H1 (cell line): ENCODE results near the gene ADCY3. TPM values are rescaled to one million over a fixed set of nuclear protein-coding genes. Genes with fewer than 3 reads are reported as not detected.

Experiments used
- CTCF ChIA-PET: fragments of 300-600 bp; sonication (Branson Sonifier 250); formaldehyde crosslinking; loops from one replicate; lab custom pipeline; 2021; ENCODE audit not compliant: partially characterized antibody; lab: Charles Lee
- POLR2A ChIA-PET: fragments of 300-600 bp; sonication (Branson Sonifier 250); formaldehyde crosslinking; loops from one replicate; lab custom pipeline; 2021; ENCODE audit warnings: inconsistent platforms; ENCODE audit not compliant: partially characterized antibody; lab: Charles Lee
- DNase-seq, 2 experiments: peaks; one replicate each; pipeline versions ENCODE4 v3.0.0 to v3.0.0-alpha.2; 2010 to 2022; ENCODE audit warnings: low spot score in 2 of 2, low read depth in 1 of 2, mixed read lengths in 1 of 2
- FAIRE-seq: peaks from 2 replicates; lab custom pipeline; 2011; peaks lifted over from hg19 to GRCh38; lab: Jason Lieb, UNC
- H2AFZ ChIP-seq: 2 replicates; pipeline ENCODE4 v1.8.1; 2012; ENCODE audit warnings: low read length, inconsistent platforms
- H2AK5ac ChIP-seq: 2 replicates; pipeline ENCODE4 v1.6.1; 2013; ENCODE audit warnings: low read depth, low read length
- H2BK120ac ChIP-seq: replicated peaks from 2 replicates; pipeline ENCODE3; 2013; ENCODE audit warnings: low read depth, low read length, inconsistent platforms
- H2BK12ac ChIP-seq: 2 replicates; pipeline ENCODE4 v1.6.1; 2013; ENCODE audit warnings: low read depth, low read length
- H2BK15ac ChIP-seq: 2 replicates; pipeline ENCODE4 v1.6.1; 2013; ENCODE audit warnings: low read length
- H2BK20ac ChIP-seq: 2 replicates; pipeline ENCODE4 v1.6.1; 2013; ENCODE audit warnings: low read length
- H2BK5ac ChIP-seq: 2 replicates; pipeline ENCODE4 v1.6.1; 2013; ENCODE audit warnings: low read depth, low read length
- H3K14ac ChIP-seq: 2 replicates; pipeline ENCODE4 v1.6.1; 2013; ENCODE audit warnings: inconsistent platforms; ENCODE audit not compliant: insufficient read length
- H3K18ac ChIP-seq: 2 replicates; pipeline ENCODE4 v1.6.1; 2013; ENCODE audit warnings: low read length; ENCODE audit errors: extremely low read depth
- H3K23ac ChIP-seq: 2 replicates; pipeline ENCODE4 v1.6.1; 2013; ENCODE audit warnings: inconsistent platforms; ENCODE audit not compliant: insufficient read length
- H3K23me2 ChIP-seq: 2 replicates; pipeline ENCODE4 v1.6.1; 2013; ENCODE audit warnings: low read depth, low read length
- H3K27ac ChIP-seq: 2 replicates; pipeline ENCODE4 v1.6.1; 2011; ENCODE audit warnings: low read depth, low read length, inconsistent platforms
- H3K27me3 ChIP-seq, 4 experiments: replicated peaks in 1 of 4; 1 replicate in 1 of 4; 2 replicates in 3 of 4; pipeline versions ENCODE4 v1.6.1 to v1.8.1; 2011 to 2013; ENCODE audit warnings: low read length in 3 of 4, mild to moderate bottlenecking in 3 of 4, inconsistent platforms in 2 of 4, mixed read lengths in 2 of 4, moderate library complexity in 1 of 4; ENCODE audit not compliant: control insufficient read depth in 3 of 4, insufficient read depth in 3 of 4; ENCODE audit errors: extremely low read depth in 1 of 4
- H3K36me3 ChIP-seq, 4 experiments: 2 replicates each; pipeline versions ENCODE4 v1.6.1 to v1.8.1; 2011 to 2013; ENCODE audit warnings: mild to moderate bottlenecking in 4 of 4, low read length in 3 of 4, moderate library complexity in 2 of 4, control low read depth in 1 of 4, inconsistent platforms in 1 of 4; ENCODE audit not compliant: insufficient read depth in 4 of 4, control insufficient read depth in 2 of 4
- H3K4ac ChIP-seq: replicated peaks from 2 replicates; pipeline ENCODE3; 2013; ENCODE audit warnings: low read length, low read depth, mixed read lengths, inconsistent platforms; ENCODE audit not compliant: insufficient read length
- H3K4me1 ChIP-seq, 4 experiments: replicated peaks in 1 of 4; 1 replicate in 1 of 4; 2 replicates in 3 of 4; pipeline versions ENCODE4 v1.6.1 to v1.8.1; 2011 to 2013; ENCODE audit warnings: low read length in 3 of 4, inconsistent platforms in 2 of 4, mixed read lengths in 1 of 4; ENCODE audit not compliant: insufficient read depth in 4 of 4, control insufficient read depth in 3 of 4
- H3K4me2 ChIP-seq, 2 experiments: 2 replicates each; pipeline versions ENCODE4 v1.6.1 to v1.8.1; 2011 to 2013; ENCODE audit warnings: low read depth in 2 of 2, low read length in 2 of 2, control low read depth in 1 of 2, inconsistent platforms in 1 of 2, mild to moderate bottlenecking in 1 of 2; ENCODE audit not compliant: insufficient read depth in 1 of 2
- H3K4me3 ChIP-seq, 4 experiments: fragments of 200-600, 300-600 bp in 1 of 4; sonication (generic), shearing (Covaris generic), sonication (Bioruptor Twin) in 1 of 4; 2 replicates each; pipeline versions ENCODE4 v1.5.1 to v1.8.1; 2011 to 2016; ENCODE audit warnings: low read length in 4 of 4, low read depth in 3 of 4, control low read depth in 2 of 4, inconsistent platforms in 2 of 4, mild to moderate bottlenecking in 2 of 4, mixed read lengths in 1 of 4, moderate library complexity in 1 of 4; ENCODE audit not compliant: insufficient read depth in 2 of 4; ENCODE audit errors: extremely low read depth in 1 of 4
- H3K56ac ChIP-seq: replicated peaks from 2 replicates; pipeline ENCODE3; 2013; ENCODE audit warnings: low read depth, mild to moderate bottlenecking, mixed read lengths, low read length, inconsistent platforms; ENCODE audit not compliant: insufficient read length
- H3K79me1 ChIP-seq: 2 replicates; pipeline ENCODE4 v1.6.1; 2013; ENCODE audit warnings: low read depth, low read length, control low read depth
- H3K79me2 ChIP-seq, 2 experiments: 2 replicates each; pipeline versions ENCODE4 v1.6.1 to v1.8.1; 2012 to 2013; ENCODE audit warnings: low read length in 2 of 2, mild to moderate bottlenecking in 2 of 2, inconsistent platforms in 1 of 2; ENCODE audit not compliant: insufficient read depth in 2 of 2, control insufficient read depth in 1 of 2
- H3K9ac ChIP-seq, 4 experiments: replicated peaks in 1 of 4; 1 replicate in 1 of 4; 2 replicates in 3 of 4; pipeline versions ENCODE4 v1.6.1 to v1.8.1; 2011 to 2013; ENCODE audit warnings: low read depth in 3 of 4, low read length in 3 of 4, control low read depth in 2 of 4, mild to moderate bottlenecking in 2 of 4, moderate library complexity in 2 of 4, inconsistent platforms in 1 of 4; ENCODE audit errors: extremely low read depth in 1 of 4
- H3K9me3 ChIP-seq, 2 experiments: 2 replicates each; pipeline versions ENCODE4 v1.6.1 to v1.8.1; 2012 to 2013; ENCODE audit warnings: mild to moderate bottlenecking in 2 of 2, moderate library complexity in 2 of 2, control low read depth in 1 of 2, inconsistent platforms in 1 of 2, low read depth in 1 of 2, low read length in 1 of 2, mixed read lengths in 1 of 2; ENCODE audit not compliant: insufficient read depth in 2 of 2
- H4K20me1 ChIP-seq, 2 experiments: replicated peaks in 1 of 2; 2 replicates each; pipeline versions ENCODE3 to v1.8.1; 2011 to 2013; ENCODE audit warnings: inconsistent platforms in 2 of 2, low read length in 2 of 2, mild to moderate bottlenecking in 1 of 2; ENCODE audit not compliant: insufficient read depth in 2 of 2, control insufficient read depth in 1 of 2
- H4K5ac ChIP-seq: 2 replicates; pipeline ENCODE4 v1.6.1; 2013; ENCODE audit warnings: low read length, low read depth, mixed read lengths, inconsistent platforms; ENCODE audit not compliant: insufficient read length
- H4K8ac ChIP-seq: 2 replicates; pipeline ENCODE4 v1.8.0; 2013; ENCODE audit warnings: mild to moderate bottlenecking, moderate library complexity, low read length, inconsistent platforms; ENCODE audit not compliant: insufficient read depth; ENCODE audit errors: extremely low read depth
- H4K91ac ChIP-seq: replicated peaks from 2 replicates; pipeline ENCODE3; 2013; ENCODE audit warnings: low read length, mixed read lengths, inconsistent platforms; ENCODE audit not compliant: insufficient read length
- BACH1 ChIP-seq: IDR thresholded peaks from 2 replicates; pipeline ENCODE4 v1.6.1; 2012; ENCODE audit warnings: low read length, improper control_type of control experiment
- FOSL1 ChIP-seq: IDR thresholded peaks from 2 replicates; pipeline ENCODE4 v1.6.1; 2011; ENCODE audit warnings: mild to moderate bottlenecking, low read depth, low read length, moderate library complexity; ENCODE audit not compliant: insufficient read depth
- GTF2F1 ChIP-seq: IDR thresholded peaks from 2 replicates; pipeline ENCODE4 v1.6.1; 2012; ENCODE audit warnings: low read depth, low read length, improper control_type of control experiment, borderline replicate concordance
- SP1 ChIP-seq: IDR thresholded peaks from 2 replicates; pipeline ENCODE4 v1.6.1; 2011; ENCODE audit warnings: low read depth, low read length
- WGBS, 2 experiments: shearing (Covaris generic) in 1 of 2; methylation state at CpG; one replicate each; pipeline versions ENCODE4 v1.1.6 to v1.1.7; 2013 to 2015; ENCODE audit warnings: low lambda C conversion rate in 2 of 2, mixed read lengths in 2 of 2, inconsistent platforms in 1 of 2, low coverage in 1 of 2, missing lambda C conversion rate in 1 of 2; ENCODE audit not compliant: insufficient replicate concordance in 2 of 2, insufficient coverage in 1 of 2, insufficient read length in 1 of 2; ENCODE audit errors: extremely low coverage in 1 of 2, missing lambda C conversion rate in 1 of 2; 5-methylcytosine and 5-hydroxymethylcytosine counted together
- polyA plus RNA-seq, 7 experiments: library from polyadenylated mRNA; depleted of rRNA in 3 of 7; stranded (reverse) in 5 of 7; unstranded in 2 of 7; fragments of >200 nt in 5 of 7; fragments of 200-250 nt in 2 of 7; gene quantifications; 1 replicate in 5 of 7; 2 replicates in 1 of 7; 4 replicates in 1 of 7; pipeline versions ENCODE4 v1.2.1 to v1.2.3, GENCODE V29; 2011 to 2013; ENCODE audit warnings: missing spikeins in 2 of 7, mixed read lengths in 2 of 7
- total RNA-seq: library from RNA; stranded (reverse); fragmentation: NEBNext Ultra II Directional; extraction: Animal tissue kit (Norgen Biotek cat#: 25700); gene quantifications from 2 replicates; pipeline ENCODE4 v1.2.1, GENCODE V29; 2021
- TF ChIP-seq, protein P1 (sequence below): IDR thresholded peaks from 2 replicates; pipeline ENCODE4 v1.6.1; 2012; ENCODE audit warnings: inconsistent platforms

Gene ADCY3
- total and polyA plus RNA-seq, 2 of the 8 experiments (the other 6 are each of a cell fraction or from before 2014, with no cell fraction given) = 45.1 to 52.9 TPM

DNA sequence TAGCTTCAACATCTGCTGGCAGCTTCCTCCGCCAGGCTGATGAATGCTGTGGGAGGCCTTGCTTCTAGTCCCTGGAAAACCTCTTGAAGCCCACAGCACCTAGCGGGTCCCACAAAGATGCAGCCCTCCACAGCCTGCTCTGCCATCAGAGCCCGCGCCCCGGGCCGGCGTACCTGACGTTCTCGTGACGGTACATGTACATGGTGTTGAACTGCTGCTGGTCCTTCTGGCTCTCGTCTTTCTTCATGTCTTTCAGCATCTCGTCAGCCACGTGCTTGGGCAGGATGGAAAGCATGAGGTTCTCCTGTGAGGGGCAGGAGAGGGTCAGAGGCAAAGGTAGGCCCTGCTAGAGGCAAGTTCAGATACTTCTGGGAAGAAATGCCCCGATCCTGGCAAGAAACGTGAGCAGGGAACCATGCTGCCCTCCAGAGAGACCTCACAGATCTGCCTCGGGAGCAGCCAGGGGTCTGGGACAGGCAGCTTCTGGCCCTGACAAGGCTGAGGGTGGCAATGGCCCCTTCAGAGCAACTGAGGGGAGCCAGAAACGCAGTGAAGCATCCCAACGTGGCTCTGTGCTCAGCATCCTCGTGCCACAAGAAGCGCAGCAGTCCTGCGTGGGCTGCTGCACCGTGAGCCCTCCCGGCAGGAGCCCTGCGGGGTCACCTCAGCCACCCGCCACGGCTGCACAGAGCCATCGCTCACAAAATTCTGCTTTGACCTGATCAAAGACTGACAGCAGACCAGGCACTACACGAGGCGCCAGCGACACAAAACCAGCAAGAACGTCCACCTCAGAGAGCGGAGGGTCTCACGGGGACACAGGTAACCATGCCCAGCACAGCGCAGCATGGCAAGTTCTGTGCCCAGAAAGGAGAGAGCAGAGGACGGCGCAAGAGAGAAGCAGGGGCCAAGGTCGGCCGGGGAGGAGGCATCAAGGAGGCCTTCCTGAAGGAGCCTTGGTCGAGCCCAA, 77.7 kb downstream of the ADCY3 start:
- no peak overlapping the region for H2AK5ac ChIP-seq
- CTCF ChIA-PET = interaction anchor here (1.1 to 1.7 kb wide), 2 partner anchors 11 to 15 kb away, joined by 3 read pairs; no protein-coding TSS in a partner anchor
- no peak overlapping the region for H2BK120ac ChIP-seq
- H4K8ac ChIP-seq = no peak overlapping the region
- no peak overlapping the region for H3K4me3 ChIP-seq
- H3K9ac ChIP-seq = no peak overlapping the region; a peak in 1 of 7 replicates
- no peaks in the 10 kb centered on the region for H3K23me2 ChIP-seq
- DNase-seq (no peak), FAIRE-seq (no peak)
- no peak overlapping the region for H3K23ac ChIP-seq
- H3K79me2 ChIP-seq = no peaks in the 10 kb centered on the region
- H2BK15ac ChIP-seq = no peak overlapping the region
- no peak overlapping the region for H3K27ac ChIP-seq
- no peak overlapping the region for H3K4ac ChIP-seq
- no peaks in the 10 kb centered on the region for H3K27me3 ChIP-seq
- H3K18ac ChIP-seq = no peak overlapping the region
- no peak overlapping the region for H3K56ac ChIP-seq
- peaks cover 0 to 10% of the 10 kb centered on the region in 2 experiments; a peak in 2 of 4 replicates for H3K9me3 ChIP-seq
- POLR2A ChIA-PET = no interaction called here
- no peaks in the 10 kb centered on the region; the same call in 1 of the 2 replicates for H3K79me1 ChIP-seq
- H3K36me3 ChIP-seq = peaks cover 0 to under 1% (median 0%) of the 10 kb centered on the region in 4 experiments; a peak in 2 of 8 replicates
- no peak overlapping the region for H2BK5ac ChIP-seq
- H4K5ac ChIP-seq = no peak overlapping the region
- no peak overlapping the region for H2BK12ac ChIP-seq
- TF ChIP-seq GTF2F1 (no peak), FOSL1 (no peak), SP1 (no peak), BACH1 (no peak)
- TF ChIP-seq, protein P1, sequence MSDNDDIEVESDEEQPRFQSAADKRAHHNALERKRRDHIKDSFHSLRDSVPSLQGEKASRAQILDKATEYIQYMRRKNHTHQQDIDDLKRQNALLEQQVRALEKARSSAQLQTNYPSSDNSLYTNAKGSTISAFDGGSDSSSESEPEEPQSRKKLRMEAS = no peak
- no peak overlapping the region for H4K91ac ChIP-seq
- H2AFZ ChIP-seq = no peak overlapping the region
- no peak overlapping the region for H2BK20ac ChIP-seq
- H4K20me1 ChIP-seq = peaks cover 0 to 1% of the 10 kb centered on the region in 2 experiments
- no peaks in the 10 kb centered on the region for H3K4me1 ChIP-seq
- 91% methylated on average over 35 of the region's 39 CpGs; no CpG with 5 or more reads in 1 of the 2 experiments for WGBS, 2 experiments
- no peak overlapping the region for H3K14ac ChIP-seq
- no peak overlapping the region for H3K4me2 ChIP-seq
